Inflammatory macrophage treated with lipopolysaccharide for 4 hours (primary cell): ENCODE measurements around the gene PCDHB9.
"Not testable (repeated sequence)": the region's sequence is repeated elsewhere in the genome, so short reads cannot be mapped to it uniquely, and the experiment has no call there.

Source experiments
- DNase-seq: peaks from one replicate; pipeline ENCODE4 v3.0.0-alpha.2; 2020

PCDHB9 gene

DNA sequence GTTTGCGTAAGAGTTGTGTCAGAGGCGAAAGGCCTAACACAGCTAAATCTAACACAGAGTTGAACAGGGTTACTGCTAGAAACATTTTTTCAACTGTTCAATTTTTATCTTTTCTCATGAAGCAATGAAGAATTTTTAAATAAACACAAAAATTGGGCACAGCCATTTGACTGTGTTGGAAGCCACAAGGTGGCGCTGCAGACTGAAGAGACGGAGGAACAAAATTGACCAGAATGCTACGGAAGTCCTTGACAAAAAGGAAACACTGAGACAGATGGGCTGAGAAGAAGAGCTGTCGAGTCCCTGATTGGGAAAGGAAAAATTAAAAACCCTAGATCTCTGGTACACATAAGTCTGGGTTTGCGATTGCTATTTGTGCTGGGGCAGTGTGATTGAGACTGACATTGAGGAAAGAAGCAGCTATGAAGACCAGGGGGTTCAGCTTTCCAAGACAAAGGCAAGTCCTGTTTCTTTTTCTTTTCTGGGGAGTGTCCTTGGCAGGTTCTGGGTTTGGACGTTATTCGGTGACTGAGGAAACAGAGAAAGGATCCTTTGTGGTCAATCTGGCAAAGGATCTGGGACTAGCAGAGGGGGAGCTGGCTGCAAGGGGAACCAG is at the start of gene PCDHB9:
Gene PCDHB9, plus strand, starts transcription at position 265 of the 616 bp plus-strand sequence. Its CDS starts 158 bp downstream, at position 423.
- DNase-seq = no peak

DNA sequence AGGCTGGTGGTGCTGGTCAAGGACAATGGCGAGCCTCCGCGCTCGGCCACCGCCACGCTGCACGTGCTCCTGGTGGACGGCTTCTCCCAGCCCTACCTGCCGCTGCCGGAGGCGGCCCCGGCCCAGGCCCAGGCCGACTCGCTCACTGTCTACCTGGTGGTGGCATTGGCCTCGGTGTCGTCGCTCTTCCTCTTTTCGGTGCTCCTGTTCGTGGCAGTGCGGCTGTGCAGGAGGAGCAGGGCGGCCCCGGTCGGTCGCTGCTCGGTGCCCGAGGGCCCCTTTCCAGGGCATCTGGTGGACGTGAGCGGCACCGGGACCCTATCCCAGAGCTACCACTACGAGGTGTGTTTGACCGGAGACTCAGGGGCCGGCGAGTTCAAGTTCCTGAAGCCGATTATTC is 49.6 kb upstream of the PCDHB9 start:
- DNase-seq = not testable (repeated sequence)

DNA sequence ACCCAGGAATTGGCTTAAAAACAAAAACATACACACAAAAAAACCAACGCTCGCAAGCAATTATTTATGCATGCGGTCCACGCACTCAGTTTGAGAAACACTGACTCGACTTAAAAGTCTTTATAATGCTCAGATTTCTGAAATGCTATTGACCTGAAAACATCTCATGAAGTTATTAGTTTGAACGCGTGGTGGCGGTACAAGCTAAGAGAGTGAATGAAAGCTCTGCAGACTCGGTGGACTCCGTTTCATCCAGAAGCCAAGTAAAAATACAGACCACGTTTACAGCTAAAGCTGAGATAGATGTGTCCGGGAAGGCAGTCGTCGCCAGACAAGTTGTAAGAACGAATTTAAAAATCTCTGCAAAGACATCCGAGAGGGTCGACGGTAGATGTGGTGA is 37.1 kb upstream of the PCDHB9 start, which contains the start of gene PCDHB6:
Gene PCDHB6, plus strand, starts transcription at position 246 of the 400 bp plus-strand sequence. CDS start 201 bp downstream, outside the sequence.
- DNase-seq = no peak

DNA sequence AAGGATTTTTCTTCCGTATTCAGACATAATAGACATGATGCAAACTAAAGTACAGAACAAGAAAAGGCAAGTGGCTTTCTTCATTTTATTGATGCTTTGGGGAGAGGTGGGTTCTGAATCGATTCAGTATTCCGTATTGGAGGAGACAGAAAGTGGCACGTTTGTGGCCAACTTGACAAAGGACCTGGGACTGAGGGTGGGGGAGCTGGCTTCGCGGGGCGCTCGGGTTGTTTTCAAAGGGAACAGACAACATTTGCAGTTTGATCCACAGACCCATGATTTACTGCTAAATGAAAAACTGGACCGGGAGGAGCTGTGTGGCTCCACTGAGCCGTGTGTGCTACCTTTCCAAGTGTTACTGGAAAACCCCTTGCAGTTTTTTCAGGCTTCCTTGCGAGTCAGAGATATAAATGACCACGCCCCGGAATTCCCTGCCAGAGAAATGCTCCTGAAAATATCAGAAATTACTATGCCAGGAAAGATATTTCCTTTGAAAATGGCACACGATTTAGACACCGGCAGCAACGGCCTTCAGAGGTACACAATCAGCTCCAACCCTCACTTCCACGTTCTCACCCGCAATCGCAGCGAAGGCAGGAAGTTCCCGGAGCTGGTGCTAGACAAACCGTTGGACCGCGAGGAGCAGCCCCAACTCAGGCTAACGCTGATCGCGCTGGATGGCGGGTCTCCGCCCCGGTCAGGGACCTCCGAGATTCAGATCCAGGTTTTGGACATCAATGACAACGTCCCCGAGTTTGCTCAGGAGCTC is 36.6 kb upstream of the PCDHB9 start:
- no peak for DNase-seq

- DNase-seq = no peak
These were observed 36.0 kb upstream of the PCDHB9 start for GRCh38 chr5:141150993-141151325.

DNA sequence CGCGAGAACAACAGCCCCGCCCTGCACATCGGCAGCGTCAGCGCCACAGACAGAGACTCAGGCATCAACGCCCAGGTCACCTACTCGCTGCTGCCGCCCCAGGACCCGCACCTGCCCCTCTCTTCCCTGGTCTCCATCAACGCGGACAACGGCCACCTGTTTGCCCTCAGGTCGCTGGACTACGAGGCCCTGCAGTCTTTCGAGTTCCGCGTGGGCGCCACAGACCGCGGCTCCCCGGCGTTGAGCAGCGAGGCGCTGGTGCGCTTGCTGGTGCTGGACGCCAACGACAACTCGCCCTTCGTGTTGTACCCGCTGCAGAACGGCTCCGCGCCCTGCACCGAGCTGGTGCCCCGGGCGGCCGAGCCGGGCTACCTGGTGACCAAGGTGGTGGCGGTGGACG is 35.3 kb upstream of the PCDHB9 start:
- not testable (repeated sequence) for DNase-seq

DNA sequence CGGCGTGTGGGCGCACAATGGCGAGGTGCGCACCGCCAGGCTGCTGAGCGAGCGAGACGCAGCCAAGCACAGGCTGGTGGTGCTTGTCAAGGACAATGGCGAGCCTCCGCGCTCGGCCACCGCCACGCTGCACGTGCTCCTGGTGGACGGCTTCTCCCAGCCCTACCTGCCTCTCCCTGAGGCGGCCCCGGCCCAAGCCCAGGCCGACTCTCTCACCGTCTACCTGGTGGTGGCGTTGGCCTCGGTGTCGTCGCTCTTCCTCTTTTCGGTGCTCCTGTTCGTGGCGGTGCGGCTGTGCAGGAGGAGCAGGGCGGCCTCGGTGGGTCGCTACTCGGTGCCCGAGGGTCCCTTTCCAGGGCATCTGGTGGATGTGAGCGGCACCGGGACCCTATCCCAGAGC is 34.9 kb upstream of the PCDHB9 start:
- DNase-seq = not testable (repeated sequence)

DNA sequence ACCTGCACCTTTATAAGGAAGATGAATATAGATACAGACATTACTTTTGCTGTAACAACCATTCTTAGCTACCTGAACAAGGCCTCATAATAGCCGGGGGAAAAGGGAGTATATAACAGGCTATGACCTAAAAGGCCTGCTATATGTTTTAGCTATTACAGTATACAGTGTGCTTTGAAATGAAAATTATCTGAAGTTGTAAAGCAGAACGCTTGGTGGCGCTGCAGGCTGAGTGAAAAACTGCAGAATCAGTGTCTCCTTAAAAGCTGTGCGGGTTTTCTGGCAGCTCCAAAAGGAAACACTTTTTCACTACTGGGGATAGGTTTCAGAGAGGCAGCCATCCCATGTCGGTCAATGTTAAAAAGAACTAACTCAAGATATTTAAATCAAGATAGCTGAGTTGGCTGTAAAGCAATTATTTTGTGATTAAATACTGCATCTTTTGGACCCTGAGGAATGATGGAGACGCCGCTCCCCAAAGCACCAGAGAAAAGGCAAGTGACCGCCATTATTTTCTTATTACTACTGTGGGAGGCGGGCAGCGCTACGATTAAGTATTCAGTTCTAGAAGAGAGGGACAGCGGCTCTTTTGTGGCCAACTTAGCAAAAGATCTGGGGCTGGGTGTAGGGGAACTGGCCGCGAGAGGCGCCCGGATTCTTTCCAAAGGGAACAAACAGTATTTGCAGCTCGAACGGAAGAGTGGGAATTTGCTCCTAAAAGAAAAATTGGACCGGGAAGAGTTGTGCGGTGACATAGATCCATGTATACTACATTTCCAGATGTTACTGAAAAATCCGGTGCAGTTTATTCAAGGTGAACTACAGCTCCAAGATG is 31.2 kb upstream of the PCDHB9 start:
- no peak for DNase-seq

GRCh38 chr5:141157356-141157755 is 29.6 kb upstream of the PCDHB9 start:
- DNase-seq = not testable (repeated sequence)

GRCh38 chr5:141157901-141158300 is 29.1 kb upstream of the PCDHB9 start:
- not testable (repeated sequence) for DNase-seq

DNA sequence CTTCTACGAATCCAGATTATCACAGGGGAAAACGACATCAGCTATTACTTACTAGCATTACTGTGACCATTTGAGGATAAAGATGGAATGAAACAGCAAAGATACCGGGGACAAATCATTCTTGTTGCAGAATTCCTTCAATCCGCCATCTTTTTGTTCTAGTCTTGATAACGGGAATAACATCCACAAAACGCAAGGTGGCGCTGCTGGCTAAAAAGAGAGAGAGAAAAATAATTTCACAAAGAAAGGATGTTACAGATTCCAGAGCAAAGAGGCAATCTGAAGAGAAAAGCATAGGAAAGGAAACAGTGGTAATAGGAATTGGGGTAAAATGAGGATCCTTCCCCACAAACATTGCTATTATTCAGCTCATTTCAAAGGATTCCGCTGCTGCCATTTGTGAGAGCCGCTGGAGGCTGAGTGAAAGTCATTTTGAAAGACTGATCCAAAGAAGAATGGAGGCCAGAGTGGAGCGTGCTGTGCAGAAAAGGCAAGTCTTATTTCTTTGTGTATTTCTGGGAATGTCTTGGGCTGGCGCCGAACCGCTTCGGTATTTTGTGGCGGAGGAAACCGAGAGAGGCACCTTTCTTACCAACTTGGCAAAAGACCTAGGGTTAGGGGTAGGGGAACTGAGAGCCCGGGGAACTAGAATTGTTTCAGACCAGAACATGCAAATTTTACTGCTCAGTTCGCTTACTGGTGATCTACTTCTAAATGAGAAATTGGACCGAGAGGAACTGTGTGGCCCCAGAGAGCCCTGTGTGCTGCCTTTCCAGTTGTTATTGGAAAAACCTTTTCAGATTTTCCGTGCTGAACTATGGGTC is 14.4 kb upstream of the PCDHB9 start, which contains the start of gene PCDHB7:
Gene PCDHB7, plus strand, starts transcription at position 264 of the 824 bp plus-strand sequence. Its CDS starts 192 bp downstream, at position 456.
- DNase-seq = no peak

GRCh38 chr5:141174291-141175104 is 12.5 kb upstream of the PCDHB9 start:
- DNase-seq = not testable (repeated sequence)

DNA sequence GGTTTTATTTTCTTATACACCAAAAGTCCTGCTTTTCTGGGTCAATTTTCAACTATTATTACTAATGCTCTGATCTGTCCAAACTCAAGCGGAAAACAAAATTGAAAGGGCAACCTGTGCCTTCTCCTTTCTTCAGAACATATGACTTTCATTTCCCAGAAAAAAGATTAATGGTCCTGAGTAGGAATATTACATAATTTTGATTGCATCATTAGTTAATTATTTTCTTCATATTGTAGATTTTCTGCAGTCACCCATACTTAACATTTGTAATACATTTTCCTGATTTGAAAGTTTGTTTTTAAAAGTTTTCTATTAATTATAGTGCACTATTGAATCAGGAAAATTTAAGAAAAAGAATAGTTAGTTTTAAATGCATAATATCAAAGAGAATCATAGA is 11.0 kb upstream of the PCDHB9 start:
- DNase-seq = peak; percentile 1

DNA sequence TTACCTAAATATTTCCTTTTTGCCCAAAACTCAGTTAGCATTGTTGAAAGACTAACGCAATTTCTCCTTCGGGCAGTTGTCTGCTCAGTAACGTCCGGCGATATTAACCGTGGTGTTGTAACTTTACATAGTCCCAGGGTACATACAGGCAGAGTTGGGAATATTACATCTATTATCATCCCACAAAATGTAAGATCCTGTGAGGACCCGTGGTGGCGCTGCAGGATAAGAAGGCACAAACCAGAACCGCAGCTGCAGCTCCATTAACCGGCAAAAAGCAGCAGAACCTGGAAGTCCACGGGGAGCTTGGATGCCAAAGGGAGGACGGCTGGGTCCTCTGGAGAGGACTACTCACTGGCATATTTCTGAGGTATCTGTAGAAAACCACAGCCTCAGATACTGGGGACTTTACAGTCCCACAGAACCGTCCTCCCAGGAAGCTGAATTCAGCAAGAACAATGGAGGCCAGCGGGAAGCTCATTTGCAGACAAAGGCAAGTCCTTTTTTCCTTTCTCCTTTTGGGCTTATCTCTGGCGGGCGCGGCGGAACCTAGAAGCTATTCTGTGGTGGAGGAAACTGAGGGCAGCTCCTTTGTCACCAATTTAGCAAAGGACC is 9.3 kb upstream of the PCDHB9 start, which contains the start of gene PCDHB8:
Gene PCDHB8, plus strand, starts transcription at position 214 of the 615 bp plus-strand sequence. Its CDS starts 245 bp downstream, at position 459.
- not testable (repeated sequence) for DNase-seq

DNA sequence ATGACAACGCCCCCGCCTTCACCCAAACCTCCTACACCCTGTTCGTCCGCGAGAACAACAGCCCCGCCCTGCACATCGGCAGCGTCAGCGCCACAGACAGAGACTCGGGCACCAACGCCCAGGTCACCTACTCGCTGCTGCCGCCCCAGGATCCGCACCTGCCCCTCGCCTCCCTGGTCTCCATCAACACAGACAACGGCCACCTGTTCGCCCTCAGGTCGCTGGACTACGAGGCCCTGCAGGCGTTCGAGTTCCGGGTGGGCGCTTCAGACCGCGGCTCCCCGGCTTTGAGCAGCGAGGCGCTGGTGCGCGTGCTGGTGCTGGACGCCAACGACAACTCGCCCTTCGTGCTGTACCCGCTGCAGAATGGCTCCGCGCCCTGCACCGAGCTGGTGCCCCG is 7.6 kb upstream of the PCDHB9 start:
- not testable (repeated sequence) for DNase-seq

DNA sequence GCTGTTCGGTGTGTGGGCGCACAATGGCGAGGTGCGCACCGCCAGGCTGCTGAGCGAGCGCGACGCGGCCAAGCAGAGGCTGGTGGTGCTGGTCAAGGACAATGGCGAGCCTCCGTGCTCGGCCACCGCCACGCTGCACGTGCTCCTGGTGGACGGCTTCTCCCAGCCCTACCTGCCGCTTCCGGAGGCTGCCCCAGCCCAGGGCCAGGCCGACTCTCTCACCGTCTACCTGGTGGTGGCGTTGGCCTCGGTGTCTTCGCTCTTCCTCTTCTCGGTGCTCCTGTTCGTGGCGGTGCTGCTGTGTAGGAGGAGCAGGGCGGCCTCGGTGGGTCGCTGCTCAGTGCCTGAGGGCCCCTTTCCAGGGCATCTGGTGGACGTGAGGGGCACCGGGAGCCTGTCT is 7.1 kb upstream of the PCDHB9 start:
- DNase-seq = not testable (repeated sequence)

- DNase-seq = no peak
These were observed 6.6 kb upstream of the PCDHB9 start for GRCh38 chr5:141180313-141180712.

- no peak for DNase-seq
These were observed 4.7 kb upstream of the PCDHB9 start, which contains the start of gene PCDHB16 for GRCh38 chr5:141182248-141182647. PCDHB16 (plus strand) TSS chr5:141182387; CDS start chr5:141182560, 173 bp downstream.

- not testable (repeated sequence) for DNase-seq
These were observed 2.7 kb upstream of the PCDHB9 start for GRCh38 chr5:141184117-141184855.

DNA sequence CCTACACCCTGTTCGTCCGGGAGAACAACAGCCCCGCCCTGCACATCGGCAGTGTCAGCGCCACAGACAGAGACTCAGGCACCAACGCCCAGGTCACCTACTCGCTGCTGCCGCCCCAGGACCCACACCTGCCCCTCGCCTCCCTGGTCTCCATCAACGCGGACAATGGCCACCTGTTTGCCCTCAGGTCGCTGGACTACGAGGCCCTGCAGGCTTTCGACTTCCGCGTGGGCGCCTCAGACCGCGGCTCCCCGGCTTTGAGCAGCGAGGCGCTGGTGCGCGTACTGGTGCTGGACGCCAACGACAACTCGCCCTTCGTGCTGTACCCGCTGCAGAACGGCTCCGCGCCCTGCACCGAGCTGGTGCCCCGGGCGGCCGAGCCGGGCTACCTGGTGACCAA is 1.7 kb downstream of the PCDHB9 start:
- DNase-seq = not testable (repeated sequence)
